B cell (primary cell): ENCODE data around the gene RAP1GAP. TPM values are rescaled to one million over a fixed set of nuclear protein-coding genes. Genes with fewer than 3 reads are reported as not detected.

Experiments used
- ATAC-seq: fragments of 200-7000 bp; cut with Tn5 transposase; one replicate; pipeline ENCODE4 v1.10.0; 2021; ENCODE audit warnings: low read depth, mild to moderate bottlenecking, moderate number of reproducible peaks, moderate library complexity
- CTCF ChIA-PET: fragments of 350-600 bp; sonication (Branson Sonifier 250); formaldehyde crosslinking; loops from one replicate; lab custom pipeline; 2021; ENCODE audit warnings: antibody characterized with exemption, inconsistent platforms; lab: Charles Lee
- POLR2A ChIA-PET: fragments of 350-600 bp; sonication (Branson Sonifier 250); formaldehyde crosslinking; loops from one replicate; lab custom pipeline; 2021; ENCODE audit warnings: antibody characterized with exemption; lab: Charles Lee
- DNase-seq: peaks from one replicate; pipeline ENCODE4 v3.0.0; 2013
- H2AFZ ChIP-seq: 2 replicates; pipeline ENCODE4 v1.6.1; 2012; ENCODE audit warnings: mild to moderate bottlenecking, low read depth, low read length; ENCODE audit not compliant: insufficient read depth, poor library complexity, severe bottlenecking
- H3K27ac ChIP-seq, 2 donors: 1 replicate in 1 of 2; 2 replicates in 1 of 2; pipeline ENCODE4 v1.5.1; 2012 to 2013; ENCODE audit warnings: low read length in 2 of 2, mild to moderate bottlenecking in 2 of 2, moderate library complexity in 1 of 2
- H3K27me3 ChIP-seq, 4 experiments: fragments of 200-600 bp in 1 of 4; sonication (generic) in 1 of 4; replicated peaks in 1 of 4; 1 replicate in 2 of 4; 2 replicates in 2 of 4; pipeline versions ENCODE4 v1.6.1 to v1.7.0; 2013 to 2016; ENCODE audit warnings: low read length in 3 of 4, mild to moderate bottlenecking in 2 of 4, mixed read lengths in 1 of 4, moderate library complexity in 1 of 4; ENCODE audit not compliant: insufficient read depth in 4 of 4, control insufficient read depth in 3 of 4; ENCODE audit errors: control extremely low read depth in 1 of 4
- H3K36me3 ChIP-seq, 2 experiments: replicated peaks in 1 of 2; 1 replicate in 1 of 2; 2 replicates in 1 of 2; pipeline versions ENCODE4 v1.6.1 to v1.7.1; 2013; ENCODE audit warnings: low read length in 1 of 2; ENCODE audit not compliant: insufficient read depth in 2 of 2, control insufficient read depth in 1 of 2; ENCODE audit errors: control extremely low read depth in 1 of 2, extremely low read depth in 1 of 2
- H3K4me1 ChIP-seq, 2 donors: fragments of 200-600 bp in 1 of 2; sonication (generic) in 1 of 2; 1 replicate in 1 of 2; 2 replicates in 1 of 2; pipeline versions ENCODE4 v1.5.1 to v1.6.1; 2013 to 2017; ENCODE audit warnings: low read length in 2 of 2; ENCODE audit not compliant: control insufficient read depth in 2 of 2, insufficient read depth in 2 of 2
- H3K4me2 ChIP-seq: replicated peaks from 2 replicates; pipeline ENCODE3; 2012; ENCODE audit warnings: mild to moderate bottlenecking, low read depth, low read length; ENCODE audit not compliant: poor library complexity, severe bottlenecking
- H3K4me3 ChIP-seq, 5 experiments: fragments of 200-600 bp in 1 of 5; sonication (generic) in 1 of 5; 1 replicate in 3 of 5; 2 replicates in 2 of 5; pipeline versions ENCODE4 v1.5.1 to v1.7.0; 2011 to 2016; ENCODE audit warnings: low read length in 4 of 5, mild to moderate bottlenecking in 4 of 5, low read depth in 2 of 5, control low read depth in 1 of 5, moderate library complexity in 1 of 5; ENCODE audit not compliant: insufficient read depth in 1 of 5; ENCODE audit errors: control extremely low read depth in 1 of 5, extremely low read depth in 1 of 5
- H3K79me2 ChIP-seq: fragments of 200-600 bp; sonication (generic); one replicate; pipeline ENCODE4 v1.6.0; 2016; ENCODE audit warnings: low read length; ENCODE audit not compliant: control insufficient read depth, insufficient read depth
- H3K9ac ChIP-seq: fragments of 200-600 bp; sonication (generic); 2 replicates; pipeline ENCODE4 v1.6.1; 2017; ENCODE audit warnings: mild to moderate bottlenecking, low read length, moderate library complexity
- H3K9me3 ChIP-seq, 3 donors: one replicate each; pipeline versions ENCODE4 v1.6.1 to v1.7.1; 2013; ENCODE audit warnings: low read length in 2 of 3; ENCODE audit not compliant: control insufficient read depth in 2 of 3, insufficient read depth in 1 of 3; ENCODE audit errors: control extremely low read depth in 1 of 3
- H4K20me1 ChIP-seq: 2 replicates; pipeline ENCODE4 v1.6.0; 2012; ENCODE audit warnings: mild to moderate bottlenecking, low read length; ENCODE audit not compliant: insufficient read depth, control insufficient read depth, poor library complexity, severe bottlenecking
- H3K27ac Mint-ChIP-seq: one replicate; pipeline ENCODE4 v1.8.0; 2021; ENCODE audit warnings: mixed read lengths
- H3K27me3 Mint-ChIP-seq: one replicate; pipeline ENCODE4 v1.8.0; 2021; ENCODE audit warnings: mixed read lengths
- H3K4me1 Mint-ChIP-seq: one replicate; pipeline ENCODE4 v1.8.0; 2021; ENCODE audit warnings: mixed read lengths
- H3K4me3 Mint-ChIP-seq: one replicate; pipeline ENCODE4 v1.8.0; 2021; ENCODE audit warnings: mixed read lengths
- H3K9me3 Mint-ChIP-seq: one replicate; pipeline ENCODE4 v1.8.0; 2022; ENCODE audit warnings: mixed read lengths; ENCODE audit not compliant: insufficient read depth
- EZH2 ChIP-seq: IDR thresholded peaks from 2 replicates; pipeline ENCODE4 v1.6.1; 2012; ENCODE audit warnings: borderline replicate concordance, low read depth, mild to moderate bottlenecking, moderate library complexity, low read length; ENCODE audit not compliant: insufficient read depth, poor library complexity, severe bottlenecking
- WGBS: methylation state at CpG from one replicate; pipeline ENCODE4 v1.1.5; 2013; ENCODE audit warnings: missing lambda C conversion rate; ENCODE audit not compliant: insufficient coverage; 5-methylcytosine and 5-hydroxymethylcytosine counted together
- intact Hi-C: fragments of 100-400 bp; cut with micrococcal nuclease; formaldehyde crosslinking; loops from one replicate; pipeline ENCODE4 v1.10.0; 2022
- polyA plus RNA-seq: library from polyadenylated mRNA; depleted of rRNA; stranded (reverse); fragments of >200 nt; gene quantifications from 2 replicates; pipeline ENCODE4 v1.2.3, GENCODE V29; 2012
- total RNA-seq, 2 donors: library from RNA; stranded (reverse); fragments of 120-200 nt in 1 of 2; gene quantifications; 1 replicate in 1 of 2; 2 replicates in 1 of 2; pipeline versions ENCODE4 v1.2.3 to v1.2.4, GENCODE V29; 2013 to 2022
- TF ChIP-seq, protein P1 (sequence below): fragments of 200-600 bp; IDR thresholded peaks from one replicate; pipeline ENCODE4 v1.8.0; 2022; ENCODE audit warnings: antibody characterized with exemption, mild to moderate bottlenecking

The RAP1GAP gene
- total and polyA plus RNA-seq, 2 donors (not counting 1 experiment from before 2014, with no cell fraction given) = 0.07 to 0.09 TPM

DNA sequence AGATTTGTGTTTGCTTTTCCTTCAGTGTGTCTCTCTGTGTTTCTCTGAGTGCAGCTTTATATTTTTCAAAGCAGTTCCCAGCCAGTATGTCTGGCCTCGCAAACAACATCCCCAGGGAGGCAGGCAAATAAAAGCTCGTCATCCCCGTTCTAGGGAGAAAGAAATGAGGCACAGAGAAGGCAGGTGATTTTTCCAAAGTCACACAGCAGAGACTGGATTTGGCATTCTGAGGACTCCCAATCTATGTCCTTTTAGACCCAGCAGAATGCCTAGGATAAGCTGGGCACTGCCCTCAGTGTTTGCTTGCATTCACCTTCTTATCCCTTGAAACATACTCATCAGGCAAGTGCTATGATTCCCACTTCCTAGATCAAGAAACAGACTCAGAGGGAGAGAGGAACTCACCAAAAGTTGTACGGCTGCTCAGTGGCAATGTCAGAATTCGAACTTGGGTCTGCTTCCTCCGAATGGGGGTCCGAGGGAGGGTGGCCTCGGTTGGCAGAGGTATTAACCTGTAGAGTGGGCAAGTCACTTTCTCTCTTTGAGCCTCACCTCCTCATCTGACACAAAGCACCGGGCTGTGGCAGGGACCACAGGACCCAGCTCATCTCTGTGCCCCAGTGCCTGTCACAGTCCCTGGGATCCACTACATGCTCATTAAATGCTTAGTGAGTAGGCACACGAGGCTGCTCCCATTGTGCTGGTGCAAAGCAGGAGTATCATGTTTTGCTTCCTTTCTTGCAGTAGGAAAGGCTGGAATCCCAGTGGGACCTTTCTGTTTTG lies 4.2 kb downstream of the RAP1GAP start:
- Histone ChIP-seq H3K79me2 (no peaks in the 10 kb centered on the region), H3K4me3 (no peak overlapping the region), H3K9me3 (peaks cover 0 to 25% (median 0%) of the 10 kb centered on the region in 3 donors), H3K4me1 (peaks cover 24 to 29% of the 10 kb centered on the region in 2 donors), H2AFZ (no peak overlapping the region), H3K27ac (no peak overlapping the region), H3K27me3 (peaks cover 0 to 83% (median 27%) of the 10 kb centered on the region in 4 experiments), H4K20me1 (no peaks in the 10 kb centered on the region), H3K4me2 (no peak overlapping the region), H3K9ac (no peak overlapping the region), H3K36me3 (no peaks in the 10 kb centered on the region)
- H3K27ac Mint-ChIP-seq = no peak overlapping the region
- H3K4me3 Mint-ChIP-seq = no peak overlapping the region
- CTCF ChIA-PET = no interaction called here
- POLR2A ChIA-PET = no interaction called here
- no peaks in the 10 kb centered on the region for H3K9me3 Mint-ChIP-seq
- H3K4me1 Mint-ChIP-seq = peaks cover 19% of the 10 kb centered on the region
- H3K27me3 Mint-ChIP-seq = peaks cover 48% of the 10 kb centered on the region
- 75% methylated on average over 7 of the region's 10 CpGs for WGBS
- no peak for DNase-seq
- no peak for ATAC-seq
- no peak for TF ChIP-seq EZH2
- TF ChIP-seq, protein P1, sequence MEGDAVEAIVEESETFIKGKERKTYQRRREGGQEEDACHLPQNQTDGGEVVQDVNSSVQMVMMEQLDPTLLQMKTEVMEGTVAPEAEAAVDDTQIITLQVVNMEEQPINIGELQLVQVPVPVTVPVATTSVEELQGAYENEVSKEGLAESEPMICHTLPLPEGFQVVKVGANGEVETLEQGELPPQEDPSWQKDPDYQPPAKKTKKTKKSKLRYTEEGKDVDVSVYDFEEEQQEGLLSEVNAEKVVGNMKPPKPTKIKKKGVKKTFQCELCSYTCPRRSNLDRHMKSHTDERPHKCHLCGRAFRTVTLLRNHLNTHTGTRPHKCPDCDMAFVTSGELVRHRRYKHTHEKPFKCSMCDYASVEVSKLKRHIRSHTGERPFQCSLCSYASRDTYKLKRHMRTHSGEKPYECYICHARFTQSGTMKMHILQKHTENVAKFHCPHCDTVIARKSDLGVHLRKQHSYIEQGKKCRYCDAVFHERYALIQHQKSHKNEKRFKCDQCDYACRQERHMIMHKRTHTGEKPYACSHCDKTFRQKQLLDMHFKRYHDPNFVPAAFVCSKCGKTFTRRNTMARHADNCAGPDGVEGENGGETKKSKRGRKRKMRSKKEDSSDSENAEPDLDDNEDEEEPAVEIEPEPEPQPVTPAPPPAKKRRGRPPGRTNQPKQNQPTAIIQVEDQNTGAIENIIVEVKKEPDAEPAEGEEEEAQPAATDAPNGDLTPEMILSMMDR = no peak
- intact Hi-C loops = no loop called here
